Adrenal gland (tissue), 12 donors: ENCODE results near the gene ZNF248. TPM values are rescaled to one million over a fixed set of nuclear protein-coding genes. Genes with fewer than 3 reads are reported as not detected.
"Not testable (repeated sequence)": the region's sequence is repeated elsewhere in the genome, so short reads cannot be mapped to it uniquely, and the experiment has no call there.

Source experiments
- DNase-seq, 7 donors: peaks; one replicate each; pipeline ENCODE4 v3.0.0-alpha.2; 2019 to 2020
- H3K27ac ChIP-seq, 5 donors: fragments of 200-600 bp; sonication (generic) in 4 of 5; 1 replicate in 3 of 5; 2 replicates in 2 of 5; pipeline versions ENCODE4 v1.5.1 to v1.8.0; 2016 to 2020; ENCODE audit warnings: mild to moderate bottlenecking in 1 of 5
- H3K27me3 ChIP-seq: fragments of 200-600 bp; 2 replicates; pipeline ENCODE4 v1.8.0; 2021
- H3K36me3 ChIP-seq, 2 donors: fragments of 200-600 bp; replicated peaks in 1 of 2; 1 replicate in 1 of 2; 2 replicates in 1 of 2; pipeline versions ENCODE4 v1.5.1 to v1.8.0; 2018 to 2022
- H3K4me1 ChIP-seq, 2 donors: fragments of 200-600 bp; replicated peaks in 1 of 2; 1 replicate in 1 of 2; 2 replicates in 1 of 2; pipeline versions ENCODE4 v1.5.1 to v1.8.0; 2018 to 2021
- H3K4me3 ChIP-seq, 4 donors: fragments of 200-600 bp; sonication (generic) in 3 of 4; one replicate each; pipeline ENCODE4 v1.5.1; 2016 to 2018
- H3K9me3 ChIP-seq, 3 donors: fragments of 200-600 bp; sonication (generic) in 1 of 3; replicated peaks in 1 of 3; 1 replicate in 2 of 3; 2 replicates in 1 of 3; pipeline versions ENCODE4 v1.5.1 to v1.8.0; 2016 to 2021
- POLR2A ChIP-seq, 2 donors: fragments of 450-650 bp; IDR thresholded peaks; one replicate each; pipeline ENCODE4 v1.6.1; 2017; ENCODE audit warnings: antibody characterized with exemption in 2 of 2, mild to moderate bottlenecking in 2 of 2, moderate library complexity in 1 of 2
- WGBS, 4 donors: extraction: QIAGEN DNeasy Blood & Tissue Kit in 2 of 4; methylation state at CpG; one replicate each; pipeline versions ENCODE4 v1.1.5 to v1.1.7; 2013 to 2017; 5-methylcytosine and 5-hydroxymethylcytosine counted together
- intact Hi-C, 2 donors: fragments of 100-400 bp; cut with DNase I; formaldehyde crosslinking; loops; one replicate each; pipeline versions ENCODE4 v1.14.1 to v1.15.0; 2022 to 2023
- polyA plus RNA-seq, 3 donors: library from polyadenylated mRNA; stranded (reverse); fragments of 200-250 nt in 2 of 3; fragments of 350-450 nt in 1 of 3; fragmentation: Illumina TruSeq in 1 of 3; extraction: RNeasy Lipid Tissue Mini Kit (QIAGEN cat#74804) in 1 of 3; gene quantifications; one replicate each; pipeline ENCODE4 v1.2.3, GENCODE V29; 2013 to 2014
- total RNA-seq, 9 donors: library from RNA; depleted of rRNA in 4 of 9; stranded (reverse); fragments of >200 nt in 4 of 9; fragments of 120-200 nt in 1 of 9; fragmentation: NEBNext Ultra II Directional in 1 of 9; extraction: Animal tissue kit (Norgen Biotek cat#: 25700) in 1 of 9; gene quantifications; one replicate each; pipeline versions ENCODE4 v1.1.0 to v1.2.4, GENCODE V29; 2013 to 2023
- TF ChIP-seq, protein P1 (sequence below), 6 experiments: fragments of 450-650 bp in 4 of 6; fragments of 200-600 bp in 2 of 6; sonication (generic) in 1 of 6; IDR thresholded peaks; 1 replicate in 5 of 6; 2 replicates in 1 of 6; pipeline versions ENCODE4 v1.5.1 to v1.8.0; 2016 to 2021; ENCODE audit warnings: antibody characterized with exemption in 6 of 6, mild to moderate bottlenecking in 2 of 6, moderate library complexity in 1 of 6
- donor health status: healthy with polysubstance abuse.
- donor health status: Bipolar disorder and iron deficiency.
- donor health status: DM: yes; HTN: yes; CAD: no.
- donor health status: DM: no; HTN: no; CAD: no.
- donor health status: DM: no; HTN: no; CAD: no.
- donor health status: DM: yes; HTN: yes; CAD: no.

The ZNF248 gene
- total and polyA plus RNA-seq, 12 donors = 5.6 to 21.6 (median 11.4) TPM

DNA sequence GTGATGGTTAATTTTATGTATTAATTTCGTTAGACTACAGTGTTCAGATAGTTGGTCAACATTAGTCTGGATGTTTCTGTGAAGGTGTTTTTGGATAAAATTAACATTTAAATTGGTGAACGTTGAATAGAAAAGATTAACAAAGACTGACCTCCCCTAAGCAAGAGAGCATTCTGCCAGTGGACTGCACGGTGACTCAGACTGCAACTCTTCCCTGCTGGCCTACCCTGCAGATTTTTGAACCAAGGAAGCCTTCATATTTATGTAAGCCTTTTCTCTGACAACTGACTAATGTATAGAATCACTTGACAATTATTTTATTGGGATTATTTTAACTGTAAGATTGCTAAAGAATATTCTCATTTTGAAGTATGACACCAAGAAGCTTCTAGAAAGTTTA, 7.9 kb upstream of the ZNF248 start:
- DNase-seq = no peak
- H3K36me3 ChIP-seq = no peaks in the 10 kb centered on the region
- TF ChIP-seq, protein P1, sequence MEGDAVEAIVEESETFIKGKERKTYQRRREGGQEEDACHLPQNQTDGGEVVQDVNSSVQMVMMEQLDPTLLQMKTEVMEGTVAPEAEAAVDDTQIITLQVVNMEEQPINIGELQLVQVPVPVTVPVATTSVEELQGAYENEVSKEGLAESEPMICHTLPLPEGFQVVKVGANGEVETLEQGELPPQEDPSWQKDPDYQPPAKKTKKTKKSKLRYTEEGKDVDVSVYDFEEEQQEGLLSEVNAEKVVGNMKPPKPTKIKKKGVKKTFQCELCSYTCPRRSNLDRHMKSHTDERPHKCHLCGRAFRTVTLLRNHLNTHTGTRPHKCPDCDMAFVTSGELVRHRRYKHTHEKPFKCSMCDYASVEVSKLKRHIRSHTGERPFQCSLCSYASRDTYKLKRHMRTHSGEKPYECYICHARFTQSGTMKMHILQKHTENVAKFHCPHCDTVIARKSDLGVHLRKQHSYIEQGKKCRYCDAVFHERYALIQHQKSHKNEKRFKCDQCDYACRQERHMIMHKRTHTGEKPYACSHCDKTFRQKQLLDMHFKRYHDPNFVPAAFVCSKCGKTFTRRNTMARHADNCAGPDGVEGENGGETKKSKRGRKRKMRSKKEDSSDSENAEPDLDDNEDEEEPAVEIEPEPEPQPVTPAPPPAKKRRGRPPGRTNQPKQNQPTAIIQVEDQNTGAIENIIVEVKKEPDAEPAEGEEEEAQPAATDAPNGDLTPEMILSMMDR (IDR thresholded peaks at IDR 0.05) = no peak
- TF ChIP-seq POLR2A (IDR thresholded peaks at IDR 0.05) = no peak
- no peaks in the 10 kb centered on the region for H3K4me1 ChIP-seq
- H3K27ac ChIP-seq = no peak overlapping the region
- 71 to 74% (median 72%) methylated on average over 3 of the region's 3 CpGs for WGBS, 4 donors
- intact Hi-C loops = no loop called here
- no peaks in the 10 kb centered on the region for H3K27me3 ChIP-seq
- H3K9me3 ChIP-seq = no peaks in the 10 kb centered on the region
- H3K4me3 ChIP-seq = no peak overlapping the region

DNA sequence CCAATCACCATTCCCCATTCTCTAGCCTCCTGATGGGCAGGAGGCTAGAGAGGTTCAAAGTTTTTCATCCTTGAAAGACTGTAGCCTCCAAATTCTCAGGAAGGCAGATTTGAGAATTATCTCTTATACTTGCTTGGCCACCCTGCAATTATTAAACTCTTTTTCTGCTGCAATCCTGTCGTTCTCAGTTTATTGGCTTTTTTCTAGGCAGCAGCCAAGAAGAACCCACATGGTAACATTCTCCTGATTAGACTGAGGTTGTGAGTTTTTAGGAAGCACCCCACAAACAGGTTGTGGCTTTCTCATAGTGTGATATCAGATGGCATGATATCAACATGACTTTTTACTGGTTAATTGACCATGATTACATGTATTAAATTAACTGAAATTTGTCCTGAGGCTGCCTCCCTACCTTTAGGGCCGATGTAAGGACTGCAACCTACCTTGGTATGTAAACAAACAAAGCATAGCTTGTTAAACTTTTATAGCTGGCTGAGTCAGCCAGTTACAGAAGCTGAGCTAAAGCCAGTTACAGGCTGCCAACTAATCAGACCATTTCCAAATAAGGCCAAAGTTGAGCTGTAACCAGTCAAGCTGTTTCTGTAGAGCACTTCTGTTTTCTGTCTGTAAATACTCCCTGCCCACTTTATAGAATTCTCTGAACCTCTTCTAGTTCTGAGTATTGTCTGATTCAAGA, 3.2 kb upstream of the ZNF248 start:
- H3K4me1 ChIP-seq = peaks cover 7 to 18% of the 10 kb centered on the region in 2 donors
- no peaks in the 10 kb centered on the region for H3K9me3 ChIP-seq
- no peak for DNase-seq
- 77 to 82% (median 78%) methylated on average over 2 of the region's 2 CpGs for WGBS, 4 donors
- intact Hi-C loops = no loop called here
- H3K27ac ChIP-seq = no peak overlapping the region
- H3K4me3 ChIP-seq = no peak overlapping the region
- H3K27me3 ChIP-seq = no peaks in the 10 kb centered on the region
- no peaks in the 10 kb centered on the region for H3K36me3 ChIP-seq
- TF ChIP-seq, protein P1 (IDR thresholded peaks at IDR 0.05) = no peak
- no peak for TF ChIP-seq POLR2A (IDR thresholded peaks at IDR 0.05)

DNA sequence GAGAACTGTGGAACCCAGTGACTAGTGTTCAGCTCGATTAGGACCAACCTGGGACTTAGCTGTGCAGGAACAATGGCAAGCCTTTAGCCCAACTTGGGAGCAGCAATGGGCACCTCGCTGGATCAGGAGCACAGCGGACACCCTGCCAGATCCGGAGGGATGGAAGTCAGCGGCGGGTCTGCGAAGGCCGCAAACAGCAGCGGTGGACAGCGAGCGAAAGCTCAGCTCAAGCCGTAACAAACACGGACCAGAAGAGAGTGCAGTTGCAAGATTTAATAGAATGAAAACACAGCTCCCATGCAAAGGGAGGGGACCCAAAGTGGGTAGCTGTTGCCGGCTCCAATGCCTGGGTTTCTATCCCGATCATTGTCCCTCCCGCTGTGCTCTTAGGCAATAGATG, 1.9 kb upstream of the ZNF248 start:
- WGBS, 4 donors = 94 to 98% (median 97%) methylated on average over 16 of the region's 16 CpGs

DNA sequence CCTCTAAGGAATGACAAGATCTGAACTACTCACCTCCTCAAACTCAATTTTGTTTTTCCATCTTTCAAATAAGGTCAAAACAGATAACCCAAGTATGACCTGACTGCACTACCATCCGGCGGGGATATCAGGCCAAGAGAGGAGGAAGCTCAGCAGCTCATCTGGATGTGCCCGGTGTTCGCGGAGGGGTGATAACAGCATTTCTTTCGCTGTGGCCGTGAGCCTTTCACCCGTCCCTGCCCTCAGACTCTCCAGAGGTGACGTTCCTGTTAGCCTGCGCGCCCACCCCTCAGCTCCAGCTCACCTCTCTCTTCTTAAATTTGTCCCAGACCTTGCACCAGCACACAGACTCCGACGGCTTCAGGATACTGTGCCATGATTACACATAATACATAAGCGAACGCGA, 526 bp downstream of the ZNF248 start:
- H3K27ac ChIP-seq = peak overlapping the region; percentile 98 to 100 (median 100)

More for the DNA sequence above, 1.9 kb upstream of the ZNF248 start:
- peaks cover 7 to 31% of the 10 kb centered on the region in 2 donors for H3K4me1 ChIP-seq
- H3K36me3 ChIP-seq, H3K27ac ChIP-seq, H3K4me3 ChIP-seq, H3K9me3 ChIP-seq, DNase-seq, H3K27me3 ChIP-seq: not testable (repeated sequence)
- intact Hi-C loops = loop anchor here in 1 of 2 donors (10.0 kb wide), 1 partner anchor 236 kb away; the partner anchor contains the start of gene ZNF37A

More for the DNA sequence above, 526 bp downstream of the ZNF248 start:
- TF ChIP-seq POLR2A (IDR thresholded peaks at IDR 0.05) = no peak
- TF ChIP-seq, protein P1 (IDR thresholded peaks at IDR 0.05) = no peak
- peak; percentile 23 to 68 (median 47) for DNase-seq
- intact Hi-C loops = loop anchor here in 1 of 2 donors (10.0 kb wide), 1 partner anchor 238 kb away; the partner anchor contains the start of gene ZNF37A
- Histone ChIP-seq H3K36me3 (no peaks in the 10 kb centered on the region), H3K27me3 (no peaks in the 10 kb centered on the region), H3K9me3 (no peaks in the 10 kb centered on the region), H3K4me3 (peak overlapping the region in 3 of 4 donors; percentile 66 to 93 (median 79)), H3K4me1 (peaks cover 7 to 32% of the 10 kb centered on the region in 2 donors)
- WGBS, 4 donors = 0 to 1% (median 0%) methylated on average over 14 to 16 of the region's 16 CpGs
